ENCODE measurements around the gene TUBGCP2.

TUBGCP2 gene

DNA sequence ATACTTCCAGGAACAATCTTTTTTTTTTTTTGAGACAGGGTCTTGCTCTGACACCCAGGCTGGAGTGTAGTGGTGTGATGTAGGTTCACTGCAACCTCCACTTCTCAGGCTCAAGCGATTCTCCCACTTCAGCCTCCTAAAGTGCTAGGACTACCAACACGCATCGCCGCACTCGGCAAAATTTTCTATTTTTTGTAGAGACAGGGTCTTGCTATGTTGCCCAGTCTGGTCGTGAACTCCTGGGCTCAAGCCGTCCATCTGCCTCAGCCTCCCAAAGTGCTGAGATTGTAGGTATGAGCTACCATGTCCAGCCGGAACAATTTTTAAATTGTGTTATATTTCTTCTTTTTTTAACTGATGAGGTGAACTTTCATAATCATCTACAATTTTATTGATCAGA is 2.1 kb upstream of the TUBGCP2 start:
- no peak for DNase-seq (ENCODE audit: low read depth)
- H3K4me3 ChIP-seq (ENCODE audit: low read depth, low read length) = no peak overlapping the region
- TF ChIP-seq, protein P1, sequence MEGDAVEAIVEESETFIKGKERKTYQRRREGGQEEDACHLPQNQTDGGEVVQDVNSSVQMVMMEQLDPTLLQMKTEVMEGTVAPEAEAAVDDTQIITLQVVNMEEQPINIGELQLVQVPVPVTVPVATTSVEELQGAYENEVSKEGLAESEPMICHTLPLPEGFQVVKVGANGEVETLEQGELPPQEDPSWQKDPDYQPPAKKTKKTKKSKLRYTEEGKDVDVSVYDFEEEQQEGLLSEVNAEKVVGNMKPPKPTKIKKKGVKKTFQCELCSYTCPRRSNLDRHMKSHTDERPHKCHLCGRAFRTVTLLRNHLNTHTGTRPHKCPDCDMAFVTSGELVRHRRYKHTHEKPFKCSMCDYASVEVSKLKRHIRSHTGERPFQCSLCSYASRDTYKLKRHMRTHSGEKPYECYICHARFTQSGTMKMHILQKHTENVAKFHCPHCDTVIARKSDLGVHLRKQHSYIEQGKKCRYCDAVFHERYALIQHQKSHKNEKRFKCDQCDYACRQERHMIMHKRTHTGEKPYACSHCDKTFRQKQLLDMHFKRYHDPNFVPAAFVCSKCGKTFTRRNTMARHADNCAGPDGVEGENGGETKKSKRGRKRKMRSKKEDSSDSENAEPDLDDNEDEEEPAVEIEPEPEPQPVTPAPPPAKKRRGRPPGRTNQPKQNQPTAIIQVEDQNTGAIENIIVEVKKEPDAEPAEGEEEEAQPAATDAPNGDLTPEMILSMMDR (IDR thresholded peaks at IDR 0.05; ENCODE audit: low read depth, low read length, missing control alignments) = no peak
- in situ Hi-C loops (cut with HindIII; ENCODE audit: low sequenced_read_pairs) = no loop called here

DNA sequence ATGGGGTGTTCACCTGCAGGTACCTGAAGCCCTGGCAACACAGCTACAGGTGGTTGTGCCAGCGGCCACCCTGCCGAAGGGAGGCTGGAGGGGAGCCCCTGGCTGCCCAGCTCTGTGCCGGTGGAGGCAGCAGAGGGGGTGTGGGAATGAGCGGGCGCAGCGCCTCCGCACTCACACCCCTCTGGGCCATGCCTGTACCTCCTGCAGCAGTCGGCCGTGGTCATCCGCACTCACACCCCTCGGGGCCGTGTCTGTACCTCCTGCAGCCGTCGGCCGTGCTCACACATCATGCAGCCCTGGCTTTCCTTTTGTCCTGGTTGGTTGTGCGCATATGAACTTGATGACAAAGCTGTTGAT is 1.7 kb upstream of the TUBGCP2 start:
- DNase-seq (ENCODE audit: low read depth) = no peak
- no peak overlapping the region for H3K4me3 ChIP-seq (ENCODE audit: low read depth, low read length)
- in situ Hi-C loops (cut with HindIII; ENCODE audit: low sequenced_read_pairs) = no loop called here
- TF ChIP-seq, protein P1 (IDR thresholded peaks at IDR 0.05; ENCODE audit: low read depth, low read length, missing control alignments) = no peak

DNA sequence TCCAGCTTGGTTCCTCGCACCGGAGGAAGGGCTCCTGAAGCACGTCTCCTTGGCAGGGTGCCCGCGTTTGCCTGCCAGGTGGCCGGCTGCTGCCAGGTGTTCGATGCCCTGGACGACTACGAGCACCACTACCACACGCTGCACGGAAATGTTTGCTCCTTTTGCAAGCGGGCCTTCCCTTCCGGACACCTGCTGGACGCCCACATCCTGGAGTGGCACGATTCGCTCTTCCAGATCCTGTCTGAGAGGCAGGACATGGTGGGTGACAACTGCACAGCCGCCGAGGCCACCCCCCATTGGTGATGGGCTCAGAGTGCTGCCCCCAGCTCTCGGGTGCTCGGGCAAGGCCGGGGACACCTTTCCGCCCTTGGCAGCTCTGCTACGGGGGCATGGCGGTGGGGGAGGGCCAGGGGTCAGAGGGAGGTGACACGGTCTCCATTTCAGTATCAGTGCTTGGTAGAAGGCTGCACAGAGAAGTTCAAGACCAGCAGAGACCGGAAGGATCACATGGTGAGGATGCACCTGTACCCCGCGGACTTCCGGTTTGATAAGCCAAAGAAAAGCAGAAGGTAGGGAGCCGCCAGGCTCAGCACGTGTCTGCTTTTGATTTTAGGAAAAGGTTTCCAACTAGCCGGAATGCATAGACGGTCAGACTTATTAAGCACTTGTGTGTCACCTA is 1.2 kb upstream of the TUBGCP2 start:
- TF ChIP-seq, protein P1 (IDR thresholded peaks at IDR 0.05; ENCODE audit: low read depth, low read length, missing control alignments) = no peak
- in situ Hi-C loops (cut with HindIII; ENCODE audit: low sequenced_read_pairs) = no loop called here
- DNase-seq (ENCODE audit: low read depth) = no peak
- H3K4me3 ChIP-seq (ENCODE audit: low read depth, low read length) = no peak overlapping the region

DNA sequence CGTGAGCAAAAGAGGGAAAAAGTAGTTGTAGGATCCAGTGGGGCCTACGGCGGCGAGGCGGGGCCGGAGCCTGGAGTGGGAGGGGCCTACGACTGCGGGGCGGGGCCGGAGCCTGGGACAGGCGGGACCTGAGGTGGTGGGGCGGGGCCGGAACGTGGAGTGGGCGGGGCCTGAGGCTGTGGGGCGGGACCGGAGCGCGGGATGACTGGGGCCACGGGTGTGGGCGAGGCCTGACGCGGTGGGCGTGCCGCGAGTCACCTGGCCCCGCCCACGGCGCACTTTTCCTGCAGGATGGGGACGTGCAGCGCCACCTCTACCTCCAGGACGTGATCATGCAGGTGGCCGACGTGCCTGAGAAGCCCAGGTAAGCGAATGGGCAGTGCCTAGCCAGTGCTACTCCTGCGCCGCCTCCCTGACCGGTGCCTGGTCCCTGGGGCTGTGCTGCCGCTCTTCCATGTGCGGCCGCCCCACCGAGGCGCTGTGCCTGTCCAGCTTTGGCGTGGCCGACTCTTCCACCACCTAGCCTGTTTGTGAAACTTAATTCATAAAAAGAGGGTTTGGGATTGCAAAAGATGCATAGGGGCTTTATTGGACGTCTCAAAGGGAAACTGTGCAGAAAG is 538 bp upstream of the TUBGCP2 start:
- TF ChIP-seq, protein P1 (IDR thresholded peaks at IDR 0.05; ENCODE audit: low read depth, low read length, missing control alignments) = no peak
- DNase-seq (ENCODE audit: low read depth) = peak; percentile 71
- in situ Hi-C loops (cut with HindIII; ENCODE audit: low sequenced_read_pairs) = no loop called here
- peak overlapping the region; percentile 76 for H3K4me3 ChIP-seq (ENCODE audit: low read depth, low read length)

DNA sequence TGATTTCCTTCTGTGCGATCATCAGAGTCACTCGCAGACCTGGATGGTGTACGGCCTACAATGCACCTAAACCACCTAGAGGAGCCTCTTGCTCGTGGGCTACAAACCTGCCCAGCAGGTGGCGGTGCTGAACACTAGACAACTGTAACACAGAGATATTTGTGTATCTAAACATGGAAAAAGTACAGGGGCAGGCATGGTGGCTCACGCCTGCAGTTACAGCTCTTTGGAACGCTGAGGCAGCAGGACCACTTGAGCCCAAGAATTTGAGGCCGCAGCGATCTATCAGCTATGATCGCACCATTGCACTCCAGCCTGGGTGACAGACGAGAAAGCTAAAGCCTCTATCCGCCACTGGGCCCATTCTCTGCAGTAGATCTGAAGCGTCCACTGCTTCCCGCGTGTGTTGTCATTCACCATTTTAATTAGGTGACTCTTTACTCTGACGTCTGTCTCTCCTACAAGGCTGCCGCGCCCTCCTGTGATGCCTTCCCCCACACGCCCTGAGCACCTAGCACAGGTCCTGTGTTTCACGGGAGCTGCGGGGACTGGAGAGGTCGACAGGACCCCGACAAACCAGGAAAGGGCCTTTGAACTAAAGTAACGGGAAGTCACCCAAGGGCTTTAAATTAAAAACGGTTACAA is 774 bp downstream of the TUBGCP2 start:
- in situ Hi-C loops (cut with HindIII; ENCODE audit: low sequenced_read_pairs) = no loop called here
- H3K4me3 ChIP-seq (ENCODE audit: low read depth, low read length) = peak overlapping the region; percentile 76
- DNase-seq (ENCODE audit: low read depth) = peak; percentile 20
- TF ChIP-seq, protein P1 (IDR thresholded peaks at IDR 0.05; ENCODE audit: low read depth, low read length, missing control alignments) = peak; percentile 76

DNA sequence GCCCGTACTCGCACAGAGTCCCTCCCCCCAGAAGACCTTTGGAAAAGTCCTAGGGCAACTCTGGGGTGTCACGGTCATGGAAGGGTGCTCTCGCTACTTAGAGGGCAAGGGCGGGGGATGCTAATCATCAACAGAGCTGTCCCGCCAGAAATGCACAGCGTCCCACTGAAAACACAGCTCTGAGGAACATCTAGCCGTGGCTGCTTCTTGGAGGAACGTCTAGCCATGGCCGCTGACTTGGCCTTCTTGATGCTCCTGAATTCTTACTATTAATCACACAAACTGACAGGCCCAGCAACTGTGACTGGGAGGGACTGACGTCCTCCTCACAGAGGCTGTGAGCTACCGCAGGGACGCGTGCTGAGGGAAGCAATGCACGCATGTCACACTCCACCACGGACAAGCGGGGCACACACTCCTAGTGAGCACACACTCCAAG is 1.7 kb downstream of the TUBGCP2 start:
- no peak for DNase-seq (ENCODE audit: low read depth)
- in situ Hi-C loops (cut with HindIII; ENCODE audit: low sequenced_read_pairs) = no loop called here
- no peak overlapping the region for H3K4me3 ChIP-seq (ENCODE audit: low read depth, low read length)
- TF ChIP-seq, protein P1 (IDR thresholded peaks at IDR 0.05; ENCODE audit: low read depth, low read length, missing control alignments) = no peak
